Measurements from ENCODE around the gene NXPH4.

DNA sequence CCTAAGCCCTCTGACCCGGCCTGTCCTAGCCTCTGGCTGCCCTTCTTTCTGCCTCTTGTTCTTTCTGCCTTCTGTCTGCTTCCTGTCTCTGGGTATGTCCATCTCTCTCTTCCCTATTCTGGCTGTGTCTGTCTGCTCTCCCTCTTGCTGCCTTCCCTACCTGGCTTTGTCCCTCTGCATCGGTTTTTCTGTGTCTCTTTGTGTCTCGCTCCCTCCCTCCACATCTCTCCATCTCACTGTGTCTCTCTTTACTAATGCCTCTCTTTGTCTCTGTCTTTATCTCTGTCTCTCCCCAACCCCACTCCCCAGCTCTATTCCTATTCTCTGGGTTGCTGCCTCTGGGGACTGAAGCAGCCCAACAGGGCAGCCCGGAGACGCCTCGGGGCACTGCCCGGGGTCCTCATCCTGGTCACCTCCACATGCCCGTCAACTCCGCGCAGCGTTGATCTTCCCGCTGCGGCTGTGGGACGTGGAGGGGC is 23.0 kb downstream of the NXPH4 start:
- TF ChIP-seq EGR1 (IDR thresholded peaks at IDR 0.05; ENCODE audit: low read depth) (no peak), POLR2A (IDR thresholded peaks at IDR 0.05; ENCODE audit: borderline replicate concordance, extremely low read depth, insufficient read depth, insufficient read length) (no peak), SP1 (IDR thresholded peaks at IDR 0.05; ENCODE audit: low read depth) (no peak)

Data from HCT116 (cell line).